K562 (cell line): ENCODE results near the gene ERAL1. TPM values are rescaled to one million over a fixed set of nuclear protein-coding genes. Genes with fewer than 3 reads are reported as not detected.

Experiments
- BACH1 ChIP-seq: fragments of 200-800 bp; sonication (Bioruptor generic); IDR thresholded peaks from 2 replicates; pipeline ENCODE4 v1.6.1; 2016; ENCODE audit warnings: missing genetic modification characterization, missing compliant biosample characterization
- GATAD2B ChIP-seq: fragments of 450-650 bp; IDR thresholded peaks from 2 replicates; pipeline ENCODE4 v1.6.1; 2017; ENCODE audit warnings: mild to moderate bottlenecking, borderline replicate concordance
- HLTF ChIP-seq: fragments of 450-650 bp; IDR thresholded peaks from 2 replicates; pipeline ENCODE4 v1.6.1; 2016
- HMGXB4 ChIP-seq: sonication (generic); formaldehyde crosslinking; IDR thresholded peaks from 2 replicates; pipeline ENCODE4 v1.8.1; 2023; ENCODE audit warnings: mild to moderate bottlenecking, missing genetic modification reagents
- IRF9 ChIP-seq: fragments of 450-650 bp; IDR thresholded peaks from 2 replicates; pipeline ENCODE4 v1.6.1; 2016; ENCODE audit warnings: missing biosample characterization, missing genetic modification characterization
- MED1 ChIP-seq: sonication (generic); formaldehyde crosslinking; IDR thresholded peaks from 2 replicates; pipeline ENCODE4 v1.8.1; 2023; ENCODE audit warnings: missing genetic modification reagents, borderline replicate concordance
- MTF1 ChIP-seq: fragments of 250-450 bp; sonication (Bioruptor Pico); IDR thresholded peaks from 2 replicates; pipeline ENCODE4 v1.9.0; 2021; ENCODE audit warnings: moderate library complexity, mild to moderate bottlenecking, inconsistent platforms, borderline replicate concordance
- MYBL2 ChIP-seq, 2 experiments: fragments of 450-650 bp in 1 of 2; sonication (generic) in 1 of 2; formaldehyde crosslinking in 1 of 2; IDR thresholded peaks; 2 replicates each; pipeline versions ENCODE4 v1.6.1 to v1.8.1; 2017 to 2022; ENCODE audit warnings: borderline replicate concordance in 1 of 2, inconsistent platforms in 1 of 2, low read depth in 1 of 2, mild to moderate bottlenecking in 1 of 2, missing genetic modification reagents in 1 of 2, moderate library complexity in 1 of 2
- MYC ChIP-seq, 2 experiments: fragments of 250-450 bp in 1 of 2; sonication (Bioruptor Pico) in 1 of 2; IDR thresholded peaks; 2 replicates each; pipeline versions ENCODE4 v1.5.1 to v1.6.1; 2012 to 2021; ENCODE audit warnings: low read depth in 2 of 2, borderline replicate concordance in 1 of 2, improper control_type of control experiment in 1 of 2, low read length in 1 of 2, mild to moderate bottlenecking in 1 of 2, moderate library complexity in 1 of 2
- NFE2 ChIP-seq: IDR thresholded peaks from 2 replicates; pipeline ENCODE4 v1.6.1; 2014; ENCODE audit warnings: antibody characterized with exemption, low read depth
- NFE2L1 ChIP-seq: fragments of 450-650 bp; IDR thresholded peaks from 2 replicates; pipeline ENCODE4 v1.6.1; 2016; ENCODE audit warnings: missing genetic modification characterization, low read depth, mild to moderate bottlenecking, missing compliant biosample characterization, moderate library complexity, borderline replicate concordance
- OTX1 ChIP-seq: fragments of 450-650 bp; formaldehyde crosslinking; IDR thresholded peaks from 2 replicates; pipeline ENCODE4 v1.4.0; 2022; ENCODE audit warnings: mild to moderate bottlenecking
- PTBP1 ChIP-seq: fragments of 200-400 bp; formaldehyde crosslinking; IDR thresholded peaks from 2 replicates; pipeline ENCODE4 v1.6.1; 2017; ENCODE audit warnings: low read depth, low read length
- RNF219 ChIP-seq: fragments of 250-450 bp; sonication (Bioruptor Pico); IDR thresholded peaks from 2 replicates; pipeline ENCODE4 v1.5.0; 2022; ENCODE audit warnings: mild to moderate bottlenecking
- SRSF1 ChIP-seq: fragments of 200-400 bp; formaldehyde crosslinking; IDR thresholded peaks from 2 replicates; pipeline ENCODE4 v1.6.1; 2017; ENCODE audit warnings: mild to moderate bottlenecking, low read depth, low read length, moderate library complexity
- TAF15 ChIP-seq: fragments of 200-400 bp; formaldehyde crosslinking; IDR thresholded peaks from 2 replicates; pipeline ENCODE4 v1.6.1; 2017; ENCODE audit warnings: mild to moderate bottlenecking, low read depth, low read length, moderate library complexity
- THRA ChIP-seq: fragments of 450-650 bp; IDR thresholded peaks from 2 replicates; pipeline ENCODE4 v1.6.1; 2017; ENCODE audit warnings: mild to moderate bottlenecking, moderate library complexity
- THRAP3 ChIP-seq: fragments of 450-650 bp; IDR thresholded peaks from 2 replicates; pipeline ENCODE4 v1.6.1; 2016; ENCODE audit warnings: mild to moderate bottlenecking, inconsistent platforms, borderline replicate concordance
- ZNF347 ChIP-seq: fragments of 450-650 bp; formaldehyde crosslinking; IDR thresholded peaks from 2 replicates; pipeline ENCODE4 v1.4.0; 2020; ENCODE audit warnings: low read depth, mild to moderate bottlenecking, moderate library complexity
- ZNF408 ChIP-seq: fragments of 250-450 bp; sonication (Bioruptor Pico); IDR thresholded peaks from 2 replicates; pipeline ENCODE4 v1.4.0; 2020; ENCODE audit warnings: low read depth, mild to moderate bottlenecking, moderate library complexity
- ZNF717 ChIP-seq: fragments of 250-450 bp; sonication (Bioruptor Pico); IDR thresholded peaks from 2 replicates; pipeline ENCODE4 v1.5.0; 2021
- ZSCAN32 ChIP-seq: fragments of 450-650 bp; formaldehyde crosslinking; IDR thresholded peaks from 2 replicates; pipeline ENCODE4 v1.4.0; 2020; ENCODE audit warnings: mild to moderate bottlenecking, moderate library complexity
- polyA plus RNA-seq, 8 experiments: library from polyadenylated mRNA; depleted of rRNA in 4 of 8; stranded (reverse) in 5 of 8; unstranded in 3 of 8; fragments of >200 nt; fragmentation: Nextera tagmentation in 2 of 8; fragmentation: Illumina TruSeq in 1 of 8; extraction: Ambion mirVana in 2 of 8; extraction: Trizol in 1 of 8; gene quantifications; 2 replicates each; pipeline versions ENCODE4 v1.2.1 to v1.2.3, GENCODE V29; 2011 to 2014; ENCODE audit warnings: inconsistent platforms in 1 of 8, missing spikeins in 1 of 8
- total RNA-seq, 7 experiments: library from RNA; depleted of rRNA in 6 of 7; stranded (reverse); fragments of >200 nt in 6 of 7; fragmentation: Illumina TruSeq in 2 of 7; extraction: Trizol in 2 of 7; gene quantifications; 2 replicates each; pipeline versions ENCODE4 v1.2.1 to v1.2.3, GENCODE V29; 2011 to 2021; ENCODE audit warnings: low replicate concordance in 1 of 7

Gene ERAL1
- total and polyA plus RNA-seq, 9 of the 15 experiments (the other 6 are each of a cell fraction or from before 2014, with no cell fraction given), result 37.5 to 351 (median 106) TPM

- no peak for TF ChIP-seq IRF9 (tag)
- TF ChIP-seq TAF15, result no peak
- TF ChIP-seq SRSF1, result no peak
- no peak for TF ChIP-seq RNF219 (CRISPR knock-in tag)
- TF ChIP-seq ZNF347 (CRISPR knock-in tag), result no peak
- no peak for TF ChIP-seq BACH1 (tag)
- TF ChIP-seq THRA, result no peak
- 0 out of 2 replicates have a peak, but pooled peaks have one; percentile 23 for TF ChIP-seq MYC (IDR thresholded peaks at IDR 0.05; ENCODE audit: low read depth, low read length)
- no peak for TF ChIP-seq MYC (CRISPR knock-in tag; IDR thresholded peaks at IDR 0.05; ENCODE audit: borderline replicate concordance, low read depth)
- no peak for TF ChIP-seq PTBP1
- no peak for TF ChIP-seq MED1 (CRISPR knock-in tag)
- no peak for TF ChIP-seq ZNF717 (CRISPR knock-in tag)
- TF ChIP-seq ZNF408 (CRISPR knock-in tag), result no peak
- no peak for TF ChIP-seq NFE2L1 (tag)
- TF ChIP-seq GATAD2B, result peak; percentile 63; the same call in 1 of the 2 replicates
- TF ChIP-seq HMGXB4 (CRISPR knock-in tag), result no peak
- no peak for TF ChIP-seq ZSCAN32 (CRISPR knock-in tag)
- TF ChIP-seq OTX1 (CRISPR knock-in tag), result no peak
- TF ChIP-seq THRAP3, result no peak
- no peak for TF ChIP-seq MTF1 (CRISPR knock-in tag)
- TF ChIP-seq NFE2, result no peak
- no peak for TF ChIP-seq HLTF
- TF ChIP-seq MYBL2 (IDR thresholded peaks at IDR 0.05; ENCODE audit: low read depth), result no peak
- TF ChIP-seq MYBL2 (CRISPR knock-in tag; IDR thresholded peaks at IDR 0.05; ENCODE audit: borderline replicate concordance), result no peak
These were observed 43.1 kb upstream of the ERAL1 start (continued) for GRCh38 chr17:28811651-28812090.
